NCI-H2227 treated with DMSO at 0.1 percent for 48 hours (cell line): ENCODE measurements around the gene DLK1.

Experiments used
- DNase-seq: peaks from one replicate; lab custom pipeline; 2025; lab: John Stamatoyannopoulos, UW

DLK1 gene

GRCh38 chr14:100693877-100694578 lies 32.7 kb upstream of the DLK1 start:
- DNase-seq, result no peak

GRCh38 chr14:100694579-100695422 lies 31.9 kb upstream of the DLK1 start:
- DNase-seq, result no peak

DNA sequence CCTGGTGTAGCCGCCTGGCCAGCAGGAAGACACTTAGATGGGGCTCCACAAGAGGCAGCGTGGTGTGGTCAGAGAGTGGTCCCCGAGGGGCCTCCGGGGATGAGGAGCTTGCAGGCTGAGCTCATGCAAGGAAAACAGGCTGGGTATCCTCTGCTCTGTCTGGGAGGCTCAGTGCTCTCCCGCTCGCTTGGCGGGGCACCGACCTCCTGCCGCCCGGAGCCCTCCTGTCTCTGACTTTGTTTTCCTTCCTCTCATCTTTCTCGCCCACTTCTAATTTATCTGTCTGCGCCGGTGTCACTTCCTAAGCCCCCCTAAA lies 31.3 kb upstream of the DLK1 start:
- DNase-seq, result no peak

DNA sequence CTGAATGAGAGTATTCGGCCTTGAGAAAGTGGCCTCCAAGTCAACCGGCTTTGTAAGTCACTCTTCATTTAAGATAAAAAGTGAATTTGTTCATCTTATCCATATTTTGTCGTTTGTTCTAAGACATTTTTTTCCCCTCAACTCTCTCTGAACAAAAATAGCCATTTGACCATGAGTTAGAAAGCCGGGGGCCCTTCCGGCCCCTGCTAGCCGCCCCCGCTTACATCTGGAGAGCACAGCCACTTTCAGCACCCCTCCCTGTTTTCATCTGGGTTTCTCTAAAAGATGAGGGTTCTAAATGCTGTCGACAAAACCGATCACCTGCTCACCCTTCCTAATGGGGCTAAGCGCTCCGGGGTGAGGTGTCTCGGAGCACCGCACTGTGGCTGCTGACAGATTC lies 30.7 kb upstream of the DLK1 start:
- no peak for DNase-seq

DNA sequence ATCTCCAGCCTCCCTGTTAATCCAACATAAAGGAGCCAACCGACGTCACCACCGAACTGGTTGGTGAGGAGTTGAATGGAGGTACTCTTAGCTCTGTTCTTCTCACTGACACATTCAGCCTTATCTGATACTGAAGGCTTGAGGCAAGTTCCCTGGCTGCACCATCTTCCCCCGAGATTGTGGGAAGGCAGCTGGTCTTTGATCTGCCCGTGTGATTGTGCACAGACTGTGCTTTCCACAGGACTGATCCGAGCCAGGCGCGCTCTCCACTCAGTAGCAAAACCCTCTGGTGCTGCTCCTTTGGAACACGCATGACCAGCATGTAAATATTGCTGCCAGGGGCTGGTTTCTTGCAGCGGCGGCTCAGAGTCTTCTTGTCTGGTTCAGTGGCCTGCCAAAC lies 30.1 kb upstream of the DLK1 start:
- DNase-seq, result no peak

- no peak for DNase-seq
Observed at GRCh38 chr14:100698066-100698465, 28.6 kb upstream of the DLK1 start.

DNA sequence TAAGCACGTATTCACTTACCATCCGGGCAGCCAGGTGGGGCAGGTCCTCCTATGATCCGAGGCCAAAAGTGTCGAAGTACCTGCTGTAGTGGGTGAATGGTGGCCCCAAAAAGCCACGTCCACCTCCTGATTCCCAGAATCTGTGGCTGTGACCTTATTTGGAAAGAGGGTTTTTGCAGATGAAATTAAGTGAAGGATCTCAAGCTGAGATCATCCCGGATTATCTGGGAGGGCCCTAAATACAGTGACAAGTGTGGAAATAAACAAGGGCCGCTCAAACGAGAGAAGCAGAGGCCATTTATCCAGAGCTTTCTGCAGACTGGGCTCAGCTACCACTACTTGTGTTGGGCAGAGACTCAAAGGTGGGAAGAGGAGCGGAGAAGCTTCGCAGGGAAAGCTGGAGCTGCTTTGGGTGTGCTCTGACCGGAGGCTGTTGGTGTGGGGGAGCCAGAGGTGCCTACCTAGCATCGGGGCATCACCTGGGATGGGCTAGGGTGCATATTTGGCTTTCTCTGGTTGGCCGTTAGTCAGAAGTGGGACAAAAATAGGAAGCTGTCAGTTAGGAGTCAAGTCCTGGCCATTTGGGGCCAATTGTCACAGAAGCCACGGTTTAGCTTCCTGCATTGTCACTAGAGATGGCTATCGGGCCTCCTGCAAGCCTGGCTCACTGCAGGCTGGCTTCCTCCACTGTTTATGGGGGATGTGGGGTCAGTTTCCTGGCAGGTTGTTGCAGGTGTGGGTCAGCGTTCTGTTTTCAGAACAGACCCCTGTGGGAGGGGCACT lies 27.8 kb upstream of the DLK1 start:
- DNase-seq, result no peak

DNA sequence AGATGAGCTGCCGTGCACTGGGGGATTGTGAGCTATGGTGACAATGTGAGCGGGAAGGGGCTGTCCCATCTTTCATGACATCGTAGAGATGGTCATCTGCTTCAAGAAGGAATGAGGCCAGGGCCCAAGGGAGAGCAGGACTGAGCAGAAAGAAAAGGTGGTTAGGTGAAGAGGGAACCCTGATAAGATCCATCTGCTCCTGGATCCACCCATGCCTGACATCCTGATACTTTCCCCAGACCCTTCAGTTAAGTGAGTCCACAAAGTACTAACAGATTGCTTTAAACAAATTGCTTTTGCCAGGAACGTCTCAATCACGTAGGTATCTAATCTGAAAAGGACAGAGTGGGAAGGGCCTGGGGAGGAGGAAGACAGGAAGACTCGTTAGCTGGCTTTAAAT lies 25.4 kb upstream of the DLK1 start:
- no peak for DNase-seq

- no peak for DNase-seq
Observed at GRCh38 chr14:100702590-100702989, 24.1 kb upstream of the DLK1 start.

GRCh38 chr14:100703386-100704220 lies 23.1 kb upstream of the DLK1 start:
- no peak for DNase-seq

DNA sequence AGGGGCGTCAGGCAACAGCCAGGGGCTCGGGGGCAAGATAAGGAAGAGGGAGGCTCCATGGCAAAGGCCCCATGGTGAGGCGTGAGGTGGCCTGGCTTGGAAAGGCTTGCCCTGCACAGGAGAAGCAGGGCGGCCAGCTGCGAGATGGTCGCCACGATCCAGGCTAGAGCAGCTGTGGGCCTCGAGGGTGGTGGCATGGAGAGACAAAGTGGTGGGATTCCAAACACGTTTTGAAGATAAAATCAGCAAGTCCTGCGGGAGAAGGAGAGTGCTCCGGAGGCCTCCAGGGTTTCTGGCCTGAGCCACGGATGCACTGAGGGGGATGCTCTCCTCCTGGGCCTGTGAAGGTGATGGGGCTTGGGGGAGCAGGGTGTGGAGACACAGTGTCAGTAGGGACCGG lies 20.5 kb upstream of the DLK1 start:
- DNase-seq, result no peak

DNA sequence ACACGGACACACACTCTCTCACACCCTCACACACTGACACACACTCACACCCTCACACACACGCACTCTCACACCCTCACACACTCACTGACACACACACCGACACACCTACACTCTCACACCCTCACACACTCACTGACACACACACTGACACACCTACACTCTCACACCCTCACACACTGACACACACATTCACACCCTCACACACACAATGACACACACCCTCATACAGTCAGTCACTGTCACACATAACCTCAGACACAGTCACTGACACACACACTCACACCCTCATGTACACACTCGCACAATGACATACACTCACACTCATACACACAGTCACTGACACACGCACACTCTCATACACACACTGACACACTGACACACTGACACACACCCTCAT lies 19.8 kb upstream of the DLK1 start:
- DNase-seq, result no peak

DNA sequence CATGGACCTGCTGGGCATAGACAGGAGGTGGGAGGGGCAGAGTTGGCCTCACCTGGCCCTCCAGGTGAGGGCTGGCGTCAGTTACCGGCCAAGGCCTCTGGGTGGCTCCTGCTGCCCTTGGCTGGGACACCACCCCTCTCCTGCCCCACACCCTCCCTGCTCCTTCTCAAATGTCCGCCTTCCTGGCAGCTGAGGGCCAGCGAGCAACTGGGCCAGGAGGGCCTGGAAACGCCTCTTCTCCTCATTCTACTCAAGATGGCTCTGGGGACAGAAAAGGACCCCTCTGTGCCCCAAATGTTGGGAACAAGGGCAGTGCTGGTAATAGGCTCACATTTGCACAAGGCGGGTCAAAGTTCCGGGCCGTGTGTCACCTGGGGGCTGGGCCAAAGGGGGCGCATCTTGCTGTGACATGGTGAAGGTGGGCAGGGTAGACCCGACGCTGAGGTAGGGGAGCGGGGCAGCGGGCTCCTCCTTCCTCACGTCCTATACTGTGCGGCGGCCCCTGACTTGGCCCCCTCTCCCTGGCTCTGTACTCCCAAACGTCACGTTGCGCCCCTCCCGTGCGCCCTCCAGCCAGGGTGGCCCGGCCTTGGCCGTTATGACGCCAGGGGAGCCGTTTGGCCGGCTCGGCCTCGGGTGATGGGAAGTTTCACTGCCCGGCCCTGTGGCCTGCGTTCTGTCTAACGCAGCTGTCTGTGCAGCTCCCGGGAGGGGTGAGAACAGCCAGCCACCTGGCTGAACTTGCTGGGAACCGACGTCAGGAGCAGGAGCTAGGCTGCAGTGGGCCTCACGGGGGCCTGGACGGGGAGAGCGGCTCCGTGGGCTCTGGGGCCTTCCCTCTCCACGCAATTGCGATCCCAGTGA lies 18.0 kb upstream of the DLK1 start:
- no peak for DNase-seq

DNA sequence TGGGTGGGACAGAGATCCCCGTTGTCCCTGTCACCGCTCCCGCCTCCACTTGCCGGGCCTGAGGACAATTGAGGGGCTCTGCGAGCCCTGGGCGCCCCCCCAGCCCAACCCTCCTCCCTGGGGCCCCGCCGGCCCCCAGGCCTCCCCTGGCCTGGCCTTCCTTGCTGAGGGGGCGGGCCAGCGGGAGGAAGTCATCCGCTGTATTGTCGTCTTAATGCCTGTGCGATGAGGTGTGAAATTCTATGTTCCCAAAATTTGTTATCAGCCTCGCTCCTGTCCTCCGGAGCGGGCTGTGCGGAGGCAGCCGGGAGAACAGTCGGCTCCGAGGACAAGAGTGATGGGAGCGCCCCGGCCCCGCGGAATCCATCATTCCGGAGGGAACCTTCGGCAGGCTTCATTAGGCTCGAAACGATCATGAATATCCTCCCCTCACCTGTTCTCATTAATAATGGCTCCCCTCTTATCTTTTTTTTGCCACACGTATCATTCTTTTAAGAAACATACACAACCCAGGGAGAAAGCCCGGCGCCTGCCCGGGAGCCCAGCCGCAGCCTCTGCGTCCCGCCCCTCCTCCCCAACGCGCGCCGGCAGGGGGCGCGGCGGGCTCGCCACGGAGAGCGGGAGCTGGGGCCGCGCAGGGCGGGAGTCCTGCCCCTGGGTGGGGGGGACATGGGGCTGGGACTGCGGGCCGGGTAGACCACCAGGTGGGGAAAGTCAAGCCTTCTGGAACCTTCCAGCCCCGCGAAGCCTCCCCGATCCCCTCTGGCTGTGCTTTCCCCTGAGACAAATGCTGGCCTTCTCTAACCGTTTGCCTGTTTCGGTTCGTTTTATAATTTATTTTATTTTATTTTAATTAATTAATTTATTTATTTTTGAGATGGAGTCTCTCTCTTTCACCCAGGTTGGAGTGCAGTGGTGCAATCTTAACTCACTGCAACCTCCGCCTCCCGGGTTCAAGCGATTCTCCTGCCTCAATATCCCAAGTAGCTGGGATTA lies 17.1 kb upstream of the DLK1 start:
- no peak for DNase-seq

DNA sequence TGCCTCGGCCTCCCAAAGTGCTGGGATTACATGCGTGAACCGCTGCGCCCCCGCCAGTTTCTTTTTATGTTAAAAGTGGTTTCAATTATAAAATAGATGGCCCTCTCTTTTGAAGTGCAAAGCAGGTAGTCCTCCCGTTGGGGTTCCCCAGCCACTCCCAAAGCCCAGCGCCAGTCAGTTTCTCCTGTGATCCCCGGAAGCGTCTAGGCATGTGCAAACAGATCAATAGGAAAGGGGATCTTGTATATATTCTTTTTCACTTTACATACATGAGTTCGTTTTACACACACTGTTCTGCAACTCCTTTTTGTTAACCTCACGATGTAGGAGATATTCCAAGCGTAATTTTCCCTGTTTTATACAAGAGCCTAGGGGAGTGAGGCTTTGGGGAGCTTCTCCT lies 16.3 kb upstream of the DLK1 start:
- no peak for DNase-seq

DNA sequence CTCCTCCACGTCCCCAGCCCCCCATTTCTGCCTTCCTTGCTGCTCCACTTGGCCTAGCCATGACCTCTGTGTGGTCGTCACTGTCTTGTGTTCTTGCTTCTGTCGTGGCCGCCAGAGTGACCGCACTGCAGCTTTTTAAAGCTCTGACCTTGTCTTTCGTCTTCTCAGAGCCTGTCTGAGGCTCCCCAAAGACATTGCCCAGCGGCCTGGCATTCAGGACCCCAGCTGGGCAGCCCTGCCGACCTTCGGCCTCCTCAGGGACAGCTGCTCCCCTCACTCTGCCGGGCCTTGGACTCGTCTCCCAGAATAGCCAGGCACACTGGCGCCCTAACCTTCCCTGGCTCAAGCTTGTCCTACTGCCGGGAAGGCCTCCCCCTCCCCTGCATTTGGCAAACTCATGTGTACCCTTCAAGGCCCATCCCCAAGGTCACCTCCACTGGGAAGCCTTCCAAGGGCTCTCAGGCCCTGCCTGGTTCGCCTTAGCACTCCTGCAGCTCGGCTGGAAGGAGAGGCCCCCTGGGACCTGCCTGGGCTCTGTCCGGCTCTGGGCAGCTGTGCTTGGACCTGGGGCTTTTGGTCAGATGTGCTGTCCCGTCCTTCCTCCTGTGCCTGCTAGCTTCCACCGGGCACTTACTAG lies 15.7 kb upstream of the DLK1 start:
- no peak for DNase-seq

GRCh38 chr14:100711493-100711892 lies 15.2 kb upstream of the DLK1 start:
- no peak for DNase-seq

DNA sequence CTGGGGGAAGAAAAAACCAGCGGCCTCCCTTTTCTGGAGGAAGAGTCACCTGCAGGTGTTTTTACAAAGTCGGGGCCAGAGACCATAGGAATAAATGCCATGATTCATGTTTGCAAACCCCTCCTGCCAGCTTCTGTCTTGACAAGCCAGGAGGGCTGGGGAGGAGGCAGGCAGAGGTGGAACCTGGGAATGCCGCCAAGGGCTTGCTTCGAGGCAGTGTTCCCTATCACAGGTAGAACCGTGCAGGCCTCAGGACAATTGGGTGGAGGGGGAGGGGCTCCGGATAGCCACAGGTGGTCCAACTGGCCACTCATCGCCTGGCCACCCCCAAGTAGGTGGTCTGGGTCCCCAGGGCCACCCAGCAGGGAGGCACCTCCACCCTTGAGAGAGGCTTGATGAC lies 14.2 kb upstream of the DLK1 start:
- DNase-seq, result no peak

- DNase-seq, result no peak
Observed at GRCh38 chr14:100713705-100714104, 13.0 kb upstream of the DLK1 start.
